ENCODE results near the gene DMTF1.
"Not testable (repeated sequence)": the region's sequence is repeated elsewhere in the genome, so short reads cannot be mapped to it uniquely, and the experiment has no call there.

DMTF1 gene

DNA sequence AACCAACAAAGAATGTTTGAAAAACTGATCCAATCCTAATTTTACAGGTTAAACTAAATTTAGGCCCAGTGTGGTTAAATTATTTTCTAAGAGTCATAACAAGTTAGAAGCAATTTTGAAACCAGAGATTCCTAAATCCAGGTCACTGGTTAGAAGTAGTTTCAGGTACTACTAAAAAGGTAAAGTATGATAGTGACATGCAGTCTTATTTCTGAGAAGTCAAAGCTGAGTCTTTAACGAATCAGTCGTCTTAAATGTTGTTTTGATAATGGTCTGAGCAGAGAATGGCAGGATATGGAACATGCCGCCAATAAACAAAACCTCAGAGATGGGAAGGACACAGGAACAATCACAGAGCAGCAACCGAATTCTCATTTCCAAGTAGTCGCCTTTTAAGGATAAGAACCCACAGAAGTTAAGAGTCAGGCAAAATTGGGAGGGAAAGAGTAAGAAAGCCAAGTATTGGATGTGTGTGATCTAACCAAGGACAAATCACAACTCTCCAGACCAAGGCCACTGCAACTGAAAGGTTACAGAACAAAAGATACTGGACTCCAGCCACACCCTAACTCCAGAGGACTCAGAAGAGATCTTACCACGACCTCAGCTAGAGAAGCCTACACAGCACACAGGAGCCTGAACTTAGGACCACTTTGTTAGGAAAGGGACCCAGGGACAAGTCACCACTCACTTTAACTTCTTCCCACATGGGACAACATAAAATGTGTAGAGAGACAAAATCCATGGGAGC is 47.6 kb downstream of the DMTF1 start:
- DNase-seq = no peak

DNA sequence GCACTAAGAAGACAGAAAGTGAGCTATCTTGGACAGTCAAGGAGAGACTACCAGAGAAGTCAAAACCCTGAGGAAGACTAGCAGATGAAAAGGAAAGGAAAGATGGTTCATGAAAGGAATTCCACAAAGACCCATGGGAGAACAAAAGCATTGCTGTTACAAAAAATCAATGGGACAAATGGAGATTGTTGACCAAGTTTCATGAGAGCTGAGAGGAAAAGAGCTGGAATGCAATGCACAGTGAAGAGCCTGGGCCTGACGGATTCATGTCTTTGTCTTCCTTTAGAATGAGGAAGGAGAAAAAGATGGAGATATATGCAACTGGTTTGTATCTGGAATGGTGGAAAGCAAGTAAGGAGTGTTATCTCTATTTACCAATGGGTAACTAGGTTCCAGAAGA is 50.0 kb downstream of the DMTF1 start:
- no peak for DNase-seq

DNA sequence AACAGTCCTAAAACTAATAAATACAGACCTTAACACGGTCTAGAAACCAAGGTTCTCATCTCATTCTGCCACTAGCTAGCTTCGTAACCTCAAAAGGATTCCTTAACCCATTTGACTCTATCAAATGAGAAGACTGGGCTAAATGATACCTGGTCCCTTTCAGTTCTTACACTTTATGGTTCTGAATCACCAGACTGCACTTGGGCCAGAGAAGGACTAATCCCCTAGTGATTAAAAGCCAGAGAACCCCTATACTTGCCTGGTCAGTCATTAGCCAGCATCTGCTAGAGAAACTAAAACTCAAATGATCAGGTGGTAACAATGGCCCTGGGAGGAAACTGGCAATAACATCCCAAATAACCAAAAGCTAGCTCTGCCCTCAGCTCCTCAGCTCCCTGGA is 50.5 kb downstream of the DMTF1 start:
- no peak for DNase-seq

DNA sequence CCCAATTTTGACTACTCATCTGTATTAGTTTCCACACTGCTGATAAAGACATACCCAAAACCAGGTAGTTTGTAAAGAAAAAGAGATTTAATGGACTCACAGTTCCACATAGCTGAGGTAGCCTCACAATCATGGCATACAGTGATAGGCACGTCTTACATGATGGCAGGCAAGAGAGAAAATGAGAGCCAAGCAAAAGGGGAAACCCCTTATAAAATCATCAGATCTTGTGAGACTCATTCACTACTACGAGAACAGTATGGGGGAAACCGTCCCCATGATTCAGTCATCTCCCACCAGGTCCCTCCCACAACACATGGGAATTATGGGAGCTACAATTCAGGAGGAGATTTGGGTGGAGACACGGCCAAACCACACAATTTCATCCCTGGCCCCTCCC is 51.7 kb downstream of the DMTF1 start:
- DNase-seq = not testable (repeated sequence)

DNA sequence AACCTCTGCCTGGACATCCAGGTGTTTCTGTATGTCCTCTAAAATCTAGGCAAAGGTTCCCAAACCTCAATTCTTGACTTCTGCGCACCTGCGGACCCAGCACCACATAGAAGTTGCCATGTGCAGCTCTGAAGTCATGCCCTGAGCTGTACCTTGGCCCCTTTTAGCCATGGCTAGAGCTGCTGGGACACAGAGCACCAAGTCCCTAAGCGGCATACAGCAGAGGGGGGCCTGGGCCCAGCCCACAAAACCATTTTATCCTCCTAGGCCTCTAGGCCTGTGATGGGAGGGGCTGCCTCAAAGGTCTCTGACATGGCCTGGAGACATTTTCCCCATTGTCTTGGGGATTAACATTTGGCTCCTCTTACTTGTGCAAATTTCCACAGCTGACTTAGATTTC is 52.7 kb downstream of the DMTF1 start:
- peak; percentile 21 for DNase-seq

DNA sequence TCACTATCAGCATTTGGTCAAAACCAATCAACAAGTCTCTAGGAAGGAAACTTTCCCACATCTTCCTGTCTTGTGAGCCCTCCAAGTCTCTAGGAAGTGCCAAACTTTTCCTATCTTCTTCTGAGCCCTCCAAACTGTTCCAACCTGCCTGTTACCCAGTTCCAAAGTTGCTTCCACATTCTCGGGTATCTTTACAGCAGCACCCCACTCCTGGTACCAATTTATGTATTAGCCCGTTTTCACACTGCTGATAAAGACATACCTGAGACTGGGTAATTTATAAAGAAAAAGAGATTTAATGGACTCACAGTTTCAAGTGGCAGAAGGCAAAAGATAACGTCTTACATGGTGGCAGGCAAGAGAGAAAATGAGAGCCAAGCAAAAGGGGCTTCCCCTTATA is 53.4 kb downstream of the DMTF1 start:
- not testable (repeated sequence) for DNase-seq

DNA sequence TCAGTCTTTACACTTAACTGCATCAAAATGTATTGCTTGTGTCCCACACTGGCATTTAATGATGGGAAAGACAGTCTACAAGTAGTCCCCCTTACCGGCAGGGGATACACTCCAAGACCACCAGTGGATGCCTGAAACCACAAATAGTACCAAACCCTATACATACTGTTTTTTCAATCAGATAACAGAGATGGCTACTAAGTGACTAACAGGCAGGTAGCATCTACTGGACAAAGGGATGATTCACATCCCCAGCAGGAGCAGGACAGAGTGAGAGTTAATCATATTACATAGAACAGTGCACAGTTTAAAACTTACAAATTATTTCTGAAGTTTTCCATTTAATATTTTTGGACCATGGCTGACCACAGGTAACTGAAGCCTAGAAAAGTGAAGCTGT is 54.1 kb downstream of the DMTF1 start:
- no peak for DNase-seq

DNA sequence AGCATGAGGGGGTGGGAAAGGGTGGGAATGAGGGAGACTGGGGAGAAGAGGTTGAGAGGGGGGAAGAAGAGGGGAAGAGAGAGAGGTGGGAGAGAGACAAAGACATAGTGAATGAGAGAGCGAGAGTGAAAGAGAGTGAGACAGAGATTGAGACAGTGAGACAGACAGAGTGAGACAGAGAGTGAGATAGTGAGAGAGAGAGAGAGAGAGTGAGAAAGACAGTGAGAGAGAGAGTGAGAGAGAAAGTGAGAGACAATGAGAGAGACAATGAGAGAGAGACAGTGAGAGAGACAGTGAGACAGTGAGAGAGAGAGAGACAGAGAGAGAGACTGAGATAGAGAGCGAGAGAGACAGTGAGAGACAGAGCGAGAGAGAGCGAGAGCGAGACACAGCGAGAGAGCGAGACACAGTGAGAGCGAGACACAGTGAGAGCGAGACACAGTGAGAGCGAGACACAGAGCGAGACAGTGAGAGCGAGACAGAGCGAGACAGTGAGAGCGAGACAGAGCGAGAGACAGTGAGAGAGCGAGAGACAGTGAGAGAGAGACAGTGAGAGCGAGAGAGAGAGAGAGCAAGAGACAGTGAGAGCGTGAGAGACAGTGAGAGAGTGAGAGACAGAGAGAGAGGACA is 57.2 kb downstream of the DMTF1 start:
- no peak for DNase-seq

DNA sequence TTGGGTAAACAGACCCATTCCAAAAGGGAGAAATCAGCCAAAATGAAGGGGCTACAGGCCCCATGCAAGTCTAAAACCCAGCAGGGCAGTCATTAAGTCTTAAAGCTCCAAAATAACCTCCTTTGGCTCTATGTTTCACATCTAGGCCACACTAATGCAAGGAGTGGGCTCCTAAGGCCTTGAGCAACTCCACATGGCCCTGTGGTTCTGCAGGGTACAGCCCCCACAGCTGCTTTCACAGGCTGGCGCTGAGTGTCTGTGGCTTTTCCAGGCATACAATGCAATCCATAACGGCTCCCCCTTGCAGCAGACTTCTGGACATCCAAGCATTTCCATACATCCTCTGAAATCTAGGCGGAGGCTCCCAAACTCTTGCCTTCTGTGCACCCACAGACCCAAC is 58.3 kb downstream of the DMTF1 start:
- DNase-seq = no peak

DNA sequence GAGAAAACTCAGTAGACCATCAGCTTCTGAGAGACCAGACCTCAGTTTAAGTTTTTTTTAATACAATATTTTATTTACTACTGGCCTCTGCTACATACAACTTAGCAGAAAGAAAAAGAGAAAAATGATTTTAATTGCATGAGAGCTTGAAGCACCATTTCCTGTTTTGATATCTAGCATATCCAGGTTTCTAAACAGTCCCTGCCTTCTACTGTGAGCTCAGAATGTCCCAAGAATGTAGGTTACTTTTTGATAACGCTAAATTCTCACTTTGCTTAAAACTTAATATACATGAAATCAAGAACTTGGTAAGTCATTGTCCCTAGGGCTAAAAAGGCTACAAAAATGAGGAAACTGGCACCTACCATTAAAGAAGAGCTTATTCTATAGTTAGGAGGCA is 60.2 kb downstream of the DMTF1 start:
- DNase-seq = no peak

DNA sequence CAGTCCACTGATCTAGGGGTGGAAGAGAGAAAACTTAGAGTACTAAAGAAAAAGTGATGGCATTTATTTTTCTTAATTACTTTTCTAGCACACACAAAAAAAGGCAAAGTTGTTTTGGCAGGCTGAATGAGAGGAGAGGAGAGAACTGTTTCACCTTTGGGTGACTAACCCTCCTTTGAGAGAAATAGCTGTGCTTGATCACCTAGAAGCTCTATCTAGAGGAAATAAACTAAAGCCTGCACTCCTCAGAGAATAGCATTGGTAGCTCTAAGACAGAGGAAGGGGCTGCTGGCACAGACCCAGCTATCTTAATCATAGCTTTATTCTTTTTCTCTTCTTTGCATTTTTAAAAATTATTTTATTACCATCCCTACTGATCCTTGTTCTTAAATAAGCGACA is 61.0 kb downstream of the DMTF1 start:
- no peak for DNase-seq

DNA sequence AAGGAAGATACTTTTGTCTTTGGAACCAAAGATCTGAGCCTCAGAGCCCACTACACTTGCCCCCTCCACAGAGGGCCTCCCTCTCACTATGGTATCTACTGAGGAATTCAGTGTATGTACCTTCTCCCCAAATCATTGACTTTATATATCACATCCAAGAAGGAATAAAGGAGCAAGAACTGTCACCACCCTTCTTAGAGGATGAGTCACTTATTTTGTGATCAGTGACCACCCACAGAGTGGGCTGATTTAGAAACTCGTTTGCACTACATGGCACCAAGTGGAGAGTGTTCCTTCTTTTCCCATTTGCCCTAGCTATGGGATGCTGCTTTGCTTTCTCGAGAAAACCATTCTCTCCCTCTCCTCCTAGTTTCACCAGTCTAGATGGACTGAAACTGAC is 61.6 kb downstream of the DMTF1 start:
- DNase-seq = no peak

DNA sequence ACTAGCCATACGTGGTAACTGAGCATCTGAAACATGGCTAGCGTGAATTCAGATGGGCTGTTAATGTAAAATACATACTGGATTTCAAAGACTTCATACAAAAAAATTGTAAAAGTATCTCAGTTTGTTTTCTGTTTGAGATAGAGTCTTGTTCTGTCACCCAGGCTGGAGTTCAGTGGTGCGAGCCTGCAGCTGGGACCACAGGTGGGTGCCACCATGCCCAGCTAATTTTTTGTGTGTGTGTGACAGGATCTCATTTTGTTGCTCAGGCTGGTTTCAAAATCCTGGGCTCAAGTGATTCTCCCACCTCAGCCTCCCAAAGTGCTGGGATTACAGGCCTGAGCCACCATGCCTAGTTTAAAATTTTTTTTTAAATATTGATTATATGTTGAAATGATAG is 62.8 kb downstream of the DMTF1 start:
- no peak for DNase-seq

DNA sequence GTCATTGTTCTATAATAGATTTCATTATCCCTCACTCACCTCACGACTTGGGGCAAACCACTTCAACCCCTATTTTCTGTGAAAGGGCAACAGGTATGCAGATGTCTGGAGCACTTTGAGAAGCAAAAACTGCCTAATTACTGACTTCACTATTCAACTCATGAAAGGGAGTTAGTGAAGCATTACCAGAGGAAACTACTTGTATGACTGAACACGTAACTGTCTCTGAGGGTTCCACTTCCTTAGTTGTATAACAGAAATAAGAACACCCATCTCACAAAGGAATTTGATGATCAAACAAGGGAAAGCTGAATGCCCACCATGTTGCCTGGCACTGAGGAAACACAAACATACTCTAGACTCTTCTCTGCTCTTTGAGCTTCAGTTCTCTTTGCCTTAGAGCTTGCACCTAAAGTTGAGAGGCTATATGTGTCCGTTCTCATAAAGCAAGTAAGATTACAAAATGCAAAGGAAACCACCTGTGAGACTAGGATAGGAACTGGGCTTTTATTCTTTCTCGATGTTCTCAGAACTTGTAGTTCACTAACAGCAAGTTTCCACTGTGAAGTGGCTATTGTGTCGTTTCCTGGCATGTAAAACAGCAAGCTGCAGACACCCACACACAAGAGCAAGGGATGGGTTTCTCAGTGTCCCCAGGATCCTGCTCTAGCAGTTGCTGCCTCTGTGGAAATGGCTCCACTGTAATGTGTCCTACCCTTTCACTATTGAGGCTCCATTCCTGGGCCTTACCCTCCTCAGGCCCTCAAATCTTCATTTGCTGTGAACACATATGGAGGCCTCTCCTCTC is 64.7 kb downstream of the DMTF1 start:
- DNase-seq = peak; percentile 57

DNA sequence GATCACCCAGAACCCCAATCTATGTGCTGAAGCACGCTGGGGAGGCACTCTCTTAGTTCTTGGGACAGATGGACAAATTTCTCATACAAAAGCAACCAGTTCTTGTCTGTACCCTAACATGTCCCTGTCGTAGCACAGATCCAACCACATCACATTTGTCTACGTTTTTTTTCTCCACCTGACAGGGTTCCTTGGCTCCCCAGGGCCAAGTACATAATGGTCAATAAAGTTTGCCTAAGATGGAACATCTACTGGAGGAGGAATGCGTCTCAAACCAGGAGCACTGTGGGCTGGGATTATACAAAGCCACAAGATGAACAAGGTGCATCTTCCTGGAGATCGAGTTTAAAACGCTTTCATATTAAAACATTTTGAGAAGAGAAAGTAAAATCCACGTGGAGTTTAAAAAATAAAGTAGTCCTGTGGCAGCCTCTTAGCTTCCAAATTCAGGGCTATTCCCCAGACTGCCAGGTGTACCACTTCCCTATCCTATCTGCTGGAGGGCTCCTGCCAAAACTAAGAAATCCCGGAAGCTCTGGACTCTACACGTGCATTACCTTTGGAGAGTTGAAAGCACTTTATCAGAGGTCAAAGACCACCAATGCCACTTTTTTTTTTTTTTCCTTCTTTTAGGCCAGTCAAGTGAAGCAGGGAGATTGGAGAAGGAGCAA is 65.9 kb downstream of the DMTF1 start:
- DNase-seq = no peak

DNA sequence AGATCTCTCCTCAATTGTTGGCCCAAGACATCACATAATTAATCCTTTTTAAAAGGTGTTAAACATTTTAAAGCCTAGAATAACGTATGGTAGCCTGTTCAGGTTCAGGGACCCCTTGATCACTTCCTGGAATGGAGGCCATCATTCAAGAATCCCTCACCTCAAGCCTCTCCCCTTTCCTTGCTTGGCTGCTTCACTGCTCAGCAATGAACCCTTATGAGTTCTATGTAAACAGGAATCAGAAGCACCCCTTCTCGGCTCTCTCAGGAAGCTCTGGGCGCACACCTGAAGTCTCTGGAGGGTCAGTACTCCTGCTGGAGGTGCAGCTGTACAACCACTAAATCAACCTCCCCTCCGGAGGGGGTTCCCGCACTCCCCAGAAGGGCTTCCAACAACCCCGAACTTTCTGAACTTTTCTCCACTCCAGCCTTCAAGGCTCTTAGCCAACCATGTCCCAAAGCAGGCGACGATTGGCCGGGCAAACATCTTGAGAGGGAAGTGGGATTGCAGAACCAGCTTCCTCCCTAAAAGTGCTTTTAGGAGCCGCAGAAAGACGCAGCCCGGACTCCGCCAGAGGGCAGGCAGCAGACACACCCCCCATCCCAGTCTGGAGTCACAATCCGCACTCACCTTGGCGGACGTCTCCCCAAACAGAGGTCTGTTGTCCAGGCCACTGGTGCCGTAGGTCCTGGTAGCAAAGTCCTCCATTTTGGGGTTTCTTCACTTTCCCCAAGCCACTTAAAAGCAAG is 66.7 kb downstream of the DMTF1 start:
- DNase-seq = peak; percentile 49

DNA sequence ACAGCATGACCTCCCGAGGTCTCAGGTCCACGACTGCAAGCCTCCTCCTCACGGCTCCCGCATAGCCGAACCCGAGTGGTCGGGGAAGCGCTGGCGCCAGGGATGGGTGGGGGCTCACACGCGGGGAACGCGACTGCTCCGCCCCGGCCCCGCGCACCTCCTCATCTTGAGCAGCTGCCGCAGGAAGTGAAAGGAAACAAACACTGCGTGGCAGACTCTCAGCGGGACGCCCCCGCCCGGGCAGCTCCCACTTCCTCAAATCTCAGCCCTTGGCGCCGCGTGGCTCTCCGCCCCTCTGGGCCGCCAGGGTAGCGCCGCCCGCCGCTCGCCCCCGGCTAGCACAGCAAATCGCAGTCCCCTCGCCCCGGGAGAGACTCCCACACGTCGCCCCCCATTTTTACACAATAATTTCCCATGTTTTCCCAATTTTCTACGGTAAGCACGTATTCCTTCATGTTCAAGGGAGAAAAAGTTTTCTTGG is 67.3 kb downstream of the DMTF1 start, which contains the start of gene TMEM243:
TMEM243 (minus strand) TSS at position 188 of the 481 bp plus-strand sequence. CDS start 229 bp downstream, outside the sequence.
- peak; percentile 87 for DNase-seq

DNA sequence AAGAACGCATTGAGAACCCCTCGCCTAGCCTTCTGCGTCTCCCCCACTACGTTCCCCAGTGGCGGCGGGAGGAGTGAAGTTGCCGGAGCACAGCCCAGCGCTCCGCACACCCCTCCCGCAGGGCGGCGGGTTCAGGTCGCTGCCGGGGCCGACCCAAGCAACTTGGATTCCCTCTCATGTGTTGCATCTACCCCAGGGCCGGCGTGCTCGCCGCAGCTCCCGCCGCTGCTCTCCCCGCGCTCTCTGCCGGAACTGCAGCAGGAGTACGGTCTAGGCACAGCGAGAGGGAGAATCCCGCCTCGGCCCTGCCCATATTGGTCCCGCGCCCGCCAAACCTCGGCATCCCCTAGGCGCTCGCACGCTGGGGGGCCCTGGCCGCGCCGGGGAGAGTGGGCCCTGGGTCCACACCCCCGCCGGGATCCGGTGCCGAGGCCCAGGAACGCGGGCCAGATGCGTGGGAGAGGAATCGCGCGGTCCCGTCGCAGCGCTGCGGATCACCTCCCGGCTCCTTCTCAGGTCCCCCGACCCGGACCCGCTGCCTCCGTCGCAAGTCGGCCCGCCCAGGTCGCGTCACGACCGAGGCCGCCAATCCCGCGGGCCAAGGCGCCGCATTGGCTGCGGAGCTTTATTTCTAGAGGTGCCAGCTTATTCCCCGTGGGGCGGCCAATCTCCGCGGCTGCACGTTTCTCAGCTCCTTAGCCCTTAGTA is 67.9 kb downstream of the DMTF1 start:
- DNase-seq = peak; percentile 90

DNA sequence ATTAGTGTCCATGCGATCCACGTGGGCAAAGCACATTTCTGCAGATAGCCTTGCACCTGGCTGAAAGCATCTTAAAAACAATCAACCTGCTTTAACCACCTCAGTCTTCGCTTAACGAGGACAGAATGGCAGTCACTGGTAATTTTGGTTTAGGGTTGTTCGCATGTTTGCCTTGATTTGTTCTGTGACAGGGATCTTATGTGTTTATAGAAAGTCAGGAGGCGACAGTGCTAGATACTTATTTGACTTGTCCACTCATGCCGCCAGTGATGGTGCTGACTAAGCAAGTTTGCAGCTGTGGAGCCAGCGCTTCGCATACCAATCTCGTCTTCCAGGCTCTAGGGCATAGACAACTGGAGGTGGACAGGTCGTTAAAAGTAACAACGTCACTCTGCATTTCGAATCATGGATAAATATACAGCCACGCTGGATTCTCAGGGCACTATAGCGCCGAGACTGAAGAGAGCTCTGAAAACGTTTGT is 68.5 kb downstream of the DMTF1 start:
- DNase-seq = no peak

DNA sequence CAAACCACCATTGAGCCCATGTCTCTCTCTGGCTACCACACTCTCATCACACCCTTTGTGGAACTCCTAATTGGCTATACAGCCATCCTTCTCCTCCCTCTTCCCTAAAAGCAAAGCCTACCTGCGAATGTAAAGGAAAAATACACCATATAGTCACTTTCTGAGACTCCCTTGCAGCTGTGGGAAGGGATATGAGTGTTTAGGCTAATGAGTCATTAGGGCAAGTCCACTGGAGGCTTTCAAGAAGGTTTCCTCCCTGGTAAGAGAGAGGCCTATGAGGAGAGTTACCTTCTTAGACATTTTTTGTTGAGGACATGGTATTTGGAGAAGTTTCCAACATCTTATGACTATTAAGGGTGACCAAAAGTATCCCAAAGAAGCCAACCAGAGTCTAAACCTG is 71.4 kb downstream of the DMTF1 start:
- no peak for DNase-seq

DNA sequence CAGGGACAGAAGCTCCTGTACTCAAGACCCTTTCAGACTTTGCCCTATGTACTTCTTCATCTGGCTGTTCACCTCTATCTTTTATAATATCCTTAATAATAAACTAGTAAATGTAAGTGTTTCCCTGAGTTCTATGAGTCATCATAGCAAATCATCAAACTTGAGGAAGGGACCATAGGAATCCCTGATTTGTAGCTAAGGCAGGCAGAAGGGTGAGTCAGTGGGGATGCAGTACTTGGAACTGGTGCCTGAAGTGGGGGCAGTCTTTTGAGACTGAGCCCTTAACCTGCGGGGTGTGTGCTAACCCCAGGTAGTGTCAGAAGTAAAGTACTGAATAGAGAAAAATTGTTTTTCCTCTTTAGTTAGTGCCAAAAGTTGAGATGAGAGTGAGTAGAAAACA is 73.4 kb downstream of the DMTF1 start:
- no peak for DNase-seq

DNA sequence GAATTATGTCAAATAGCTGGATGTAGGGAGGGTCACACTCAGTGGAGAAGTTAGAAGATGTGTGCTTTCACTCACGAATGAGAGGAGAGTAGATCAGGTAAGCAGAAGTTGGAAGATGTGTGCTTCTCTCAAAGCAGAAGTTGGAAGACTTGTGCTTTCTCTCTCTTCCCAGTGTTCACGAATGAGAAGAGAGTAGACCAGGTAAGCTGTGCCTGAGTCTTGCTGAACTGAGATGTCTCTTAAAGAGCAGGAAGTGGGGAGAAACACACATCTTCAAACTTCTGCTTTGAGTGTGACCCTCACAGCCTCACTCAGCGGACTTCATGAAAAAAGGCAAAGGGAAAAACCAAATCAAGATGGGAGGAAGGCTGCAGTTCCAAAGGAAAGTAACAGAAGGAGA is 74.2 kb downstream of the DMTF1 start:
- DNase-seq = no peak
